ENCODE results near the gene NEAT1.
"Not testable (repeated sequence)": the region's sequence is repeated elsewhere in the genome, so short reads cannot be mapped to it uniquely, and the experiment has no call there.

Gene NEAT1

GRCh38 chr11:65456418-65456817, 33.8 kb downstream of the NEAT1 start:
- no peak for DNase-seq

DNA sequence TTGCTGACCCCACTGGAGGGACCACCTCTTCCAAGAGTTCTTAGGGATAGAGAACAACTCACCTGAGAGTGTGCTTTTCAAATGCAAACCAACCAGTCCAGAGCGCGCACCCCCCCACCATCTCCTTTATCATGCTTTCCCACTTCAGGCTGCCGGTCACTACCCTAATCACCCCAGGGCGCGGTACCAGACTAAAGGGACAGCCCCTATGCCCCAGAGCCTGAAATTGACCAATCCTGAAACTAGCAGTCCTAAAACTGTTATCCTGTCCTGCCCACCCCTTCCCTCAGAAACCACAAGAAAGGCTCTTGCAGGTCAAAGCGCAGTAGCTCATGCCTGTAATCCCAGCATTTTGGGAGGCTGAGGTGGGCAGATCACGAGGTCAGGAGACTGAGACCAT, 37.0 kb downstream of the NEAT1 start:
- no peak for DNase-seq

DNA sequence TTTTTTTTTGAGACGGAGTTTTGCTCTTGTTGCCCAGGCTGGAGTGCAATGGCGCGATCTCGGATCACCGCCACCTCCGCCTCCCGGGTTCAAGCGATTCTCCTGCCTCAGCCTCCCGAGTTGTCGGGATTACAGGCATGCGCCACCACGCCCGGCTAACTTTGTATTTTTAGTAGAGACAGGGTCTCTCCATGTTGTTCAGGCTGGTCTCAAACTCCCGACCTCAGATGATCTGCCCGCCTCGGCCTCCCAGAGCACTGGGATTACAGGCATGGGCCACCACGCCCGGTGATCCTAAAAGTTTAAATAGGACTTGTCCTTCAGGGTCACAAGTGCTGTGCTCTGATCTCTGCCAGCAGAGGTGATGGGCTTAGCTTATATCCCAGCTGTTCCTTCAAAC, 42.9 kb downstream of the NEAT1 start:
- not testable (repeated sequence) for DNase-seq

DNA sequence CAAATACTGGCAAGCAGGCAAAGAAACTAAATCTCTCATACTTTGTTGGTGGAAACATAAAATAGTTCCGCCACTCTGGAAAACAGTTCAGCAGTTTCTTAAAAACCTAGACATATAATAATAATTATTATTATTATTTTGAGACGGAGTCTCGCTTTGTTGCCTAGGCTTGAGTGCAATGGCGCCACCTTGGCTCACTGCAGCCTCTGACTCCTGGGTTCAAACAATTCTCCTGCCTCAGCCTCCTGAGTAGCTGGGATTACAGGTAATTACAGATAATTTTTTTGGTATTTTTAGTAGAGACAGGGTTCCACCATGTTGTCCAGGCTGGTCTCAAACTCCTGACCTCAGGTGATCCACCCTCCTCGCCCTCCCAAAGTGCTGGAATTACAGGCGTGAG, 44.7 kb downstream of the NEAT1 start:
- DNase-seq = not testable (repeated sequence)

- peak; percentile 61 to 64 for DNase-seq
Observed at GRCh38 chr11:65468874-65469333, 46.3 kb downstream of the NEAT1 start.

- no peak for DNase-seq
Observed at GRCh38 chr11:65470433-65471049, 47.9 kb downstream of the NEAT1 start.

- no peak for DNase-seq
Observed at GRCh38 chr11:65471447-65471891, 48.9 kb downstream of the NEAT1 start.

DNA sequence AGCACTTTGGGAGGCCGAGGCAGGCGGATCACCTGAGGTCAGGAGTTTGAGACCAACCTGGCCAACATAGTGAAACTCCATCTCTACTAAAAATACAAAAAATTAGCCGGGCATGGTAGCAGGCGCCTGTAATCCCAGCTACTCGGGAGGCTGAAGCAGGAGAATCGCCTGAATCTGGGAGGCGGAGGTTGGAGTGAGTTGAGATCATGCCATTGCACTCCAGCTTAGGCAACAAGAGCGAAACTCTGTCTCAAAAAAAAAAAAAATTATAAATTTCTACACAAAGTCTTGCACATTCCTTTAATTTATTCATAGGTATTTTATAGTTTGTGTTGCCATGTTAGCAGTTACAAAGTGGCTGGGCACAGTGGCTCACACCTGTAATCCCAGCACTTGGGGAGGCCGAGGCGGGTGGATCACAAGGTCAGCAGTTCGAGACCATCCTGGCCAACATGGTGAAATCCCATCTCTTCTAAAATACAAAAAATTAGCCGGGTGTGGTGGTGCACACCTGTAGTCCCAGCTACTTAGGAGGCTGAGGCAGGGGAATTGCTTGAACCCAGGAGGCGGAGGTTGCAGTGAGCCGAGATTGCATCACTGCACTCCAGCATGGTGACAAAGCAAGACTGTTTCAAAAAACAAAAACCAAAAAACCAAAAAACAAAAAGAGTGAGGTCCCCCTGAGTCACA, 50.1 kb downstream of the NEAT1 start:
- DNase-seq = not testable (repeated sequence)

GRCh38 chr11:65473278-65473860, 50.8 kb downstream of the NEAT1 start:
- no peak for DNase-seq

DNA sequence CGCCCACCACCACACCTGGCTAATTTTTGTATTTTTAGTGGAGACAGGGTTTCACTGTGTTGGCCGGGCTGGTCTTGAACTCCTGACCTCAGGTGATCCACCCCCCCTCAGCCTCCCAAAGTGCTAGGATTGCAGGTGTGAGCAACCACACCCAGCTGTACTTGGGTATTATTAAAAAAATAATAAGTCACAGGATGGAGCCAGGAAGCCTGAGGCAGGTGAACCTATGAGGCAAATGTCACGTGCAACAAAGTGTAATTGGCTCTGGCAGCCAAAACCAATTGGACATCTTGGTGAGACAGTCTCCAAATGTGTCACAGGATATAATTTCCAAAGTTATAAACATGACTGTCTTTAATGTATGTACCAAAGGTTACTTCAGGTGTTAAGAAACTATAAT, 52.3 kb downstream of the NEAT1 start:
- DNase-seq = no peak

- DNase-seq = no peak
Observed at GRCh38 chr11:65476632-65477148, 54.1 kb downstream of the NEAT1 start.

DNA sequence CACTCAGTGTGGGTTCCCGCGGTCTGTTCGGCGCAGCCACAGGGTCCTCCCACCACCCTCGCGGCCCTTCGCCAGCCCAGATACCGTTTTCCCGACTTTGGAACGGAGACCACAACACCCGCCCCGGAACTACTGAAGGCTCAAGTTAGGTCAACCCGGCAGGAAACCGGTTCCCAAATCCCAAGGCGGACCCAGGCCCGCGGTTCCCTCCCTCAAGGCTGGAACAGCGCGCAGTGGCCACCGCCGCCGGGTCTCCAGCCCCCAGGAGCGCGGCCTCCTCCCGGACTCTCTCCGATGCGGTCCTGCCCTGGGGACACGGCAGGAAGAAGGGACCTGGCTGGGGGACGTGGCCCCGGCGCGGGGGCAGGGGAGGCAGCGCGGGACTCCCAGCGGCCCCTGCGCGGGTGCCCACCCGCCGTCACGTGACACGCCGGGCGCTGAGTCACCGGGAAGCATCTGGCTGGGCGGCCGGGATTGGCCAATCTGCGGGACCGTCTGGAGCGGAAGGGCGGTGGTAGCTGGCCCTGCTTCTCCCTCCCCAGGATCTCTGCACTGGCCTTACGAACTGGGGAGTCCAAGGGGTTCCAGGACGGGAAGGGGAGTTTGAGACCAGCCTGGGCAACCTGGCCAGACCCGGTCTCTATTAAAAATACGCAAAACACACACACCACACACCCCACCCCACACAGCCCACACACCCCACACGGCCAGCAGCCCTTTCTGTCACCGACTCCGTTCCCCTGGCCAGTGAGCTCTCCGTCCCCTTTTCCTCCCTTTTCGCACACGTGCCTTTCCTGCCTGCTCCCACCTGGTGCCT, 54.8 kb downstream of the NEAT1 start:
- DNase-seq = peak; percentile 80 to 91

GRCh38 chr11:65478388-65479183, 56.0 kb downstream of the NEAT1 start:
- no peak for DNase-seq

DNA sequence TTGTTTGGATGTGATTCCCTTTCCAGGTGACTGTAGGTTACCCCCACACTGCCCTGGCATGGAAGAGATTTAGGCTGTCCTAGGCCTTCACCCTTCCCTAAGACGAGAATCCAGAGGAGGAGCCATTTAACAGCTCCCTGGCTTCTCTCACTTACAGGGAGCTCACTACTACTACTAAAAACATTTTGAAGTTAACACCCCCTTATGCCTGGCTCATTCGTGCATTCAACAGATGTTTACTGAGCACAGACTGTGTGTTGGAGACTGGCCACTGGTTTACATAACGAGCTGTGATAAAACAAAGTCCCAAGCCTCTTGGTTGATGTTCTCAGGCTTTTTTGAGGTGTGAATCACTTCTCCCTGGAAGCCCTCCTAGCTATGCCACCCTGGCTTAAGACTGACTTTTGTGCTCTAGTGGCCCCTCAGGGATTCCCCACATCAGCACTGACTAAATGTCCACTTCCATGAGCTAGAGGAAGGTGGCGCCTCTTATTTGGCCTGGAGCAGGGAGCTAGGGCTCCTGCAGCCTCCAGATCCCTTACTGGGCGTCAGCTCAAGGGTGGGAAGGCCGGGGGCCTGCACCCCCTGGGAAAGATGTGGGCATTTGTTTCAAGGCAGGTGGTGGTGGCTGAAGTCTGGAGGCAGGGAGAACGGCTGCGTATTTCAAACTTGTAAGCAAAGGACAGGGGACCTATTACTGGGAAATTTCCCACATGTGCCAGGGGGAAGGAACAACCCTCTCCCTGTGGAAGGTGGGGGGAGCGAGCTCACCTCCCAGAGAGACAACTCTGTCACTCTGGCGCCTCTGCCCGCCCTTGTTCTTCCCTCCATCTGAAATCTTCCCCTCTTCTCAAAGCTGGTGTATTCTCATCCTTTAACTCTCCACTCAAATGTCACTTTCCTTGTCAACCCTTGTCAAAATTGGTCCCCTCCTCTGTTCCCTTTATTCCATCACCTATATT, 56.9 kb downstream of the NEAT1 start:
- DNase-seq = no peak

- DNase-seq = no peak
Observed at GRCh38 chr11:65482306-65482850, 59.8 kb downstream of the NEAT1 start.

DNA sequence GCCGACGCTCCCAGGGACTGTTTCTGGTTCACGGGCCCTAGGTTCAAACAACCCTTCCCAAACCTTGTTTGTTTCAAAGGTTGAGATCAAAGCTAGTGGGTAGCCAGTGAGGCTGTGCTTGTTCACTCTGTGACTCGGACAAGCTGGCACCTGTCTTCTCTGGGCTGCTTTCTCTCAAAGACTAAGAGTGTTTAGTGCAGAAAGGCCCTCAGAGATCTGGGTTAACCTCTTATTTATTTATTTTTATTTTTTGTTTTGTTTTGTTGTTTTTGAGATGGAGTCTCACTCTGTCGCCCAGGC, 63.3 kb downstream of the NEAT1 start:
- DNase-seq = no peak

DNA sequence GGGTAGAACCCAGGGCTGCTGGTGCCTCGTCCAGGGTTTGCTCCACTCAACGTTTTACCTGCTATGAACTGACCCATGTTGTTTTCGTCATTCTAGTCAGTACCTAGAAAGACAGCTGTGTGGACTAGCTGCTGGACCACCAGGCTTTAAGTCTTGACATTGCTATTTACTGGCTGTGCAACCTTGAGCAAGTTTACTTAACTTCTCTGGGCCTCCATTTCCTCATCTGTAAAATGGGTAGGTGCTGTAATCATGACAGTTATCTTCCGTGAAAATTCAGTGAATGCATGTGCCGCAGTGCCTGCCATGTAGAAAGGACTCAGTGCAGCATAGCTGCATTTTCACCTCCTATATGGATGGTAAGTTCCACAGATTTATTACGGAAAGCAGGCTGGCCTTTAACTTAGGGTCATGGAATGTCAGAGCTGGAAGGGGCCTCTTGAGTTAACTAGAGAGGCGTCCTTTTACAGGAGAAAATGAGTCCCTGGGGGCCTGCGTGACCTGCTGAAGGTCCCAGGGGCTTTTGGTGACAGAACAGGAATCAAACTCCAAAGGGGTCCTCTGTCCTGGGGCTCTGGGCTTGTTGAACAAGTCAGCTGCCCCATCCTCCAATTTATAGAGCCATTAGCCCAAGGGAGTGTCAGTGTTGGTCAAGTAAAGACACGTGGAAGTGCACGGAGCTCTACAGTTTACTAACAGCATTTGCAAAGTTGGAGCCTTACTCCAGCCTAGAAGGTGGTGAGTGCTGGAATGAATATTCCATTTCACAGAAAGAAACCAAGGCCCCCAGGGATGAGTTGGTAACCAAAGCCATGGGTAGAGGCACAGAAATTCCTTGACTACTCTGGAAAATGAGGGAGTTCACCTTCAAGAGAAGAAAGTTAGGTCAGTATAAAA, 64.2 kb downstream of the NEAT1 start:
- DNase-seq = no peak

DNA sequence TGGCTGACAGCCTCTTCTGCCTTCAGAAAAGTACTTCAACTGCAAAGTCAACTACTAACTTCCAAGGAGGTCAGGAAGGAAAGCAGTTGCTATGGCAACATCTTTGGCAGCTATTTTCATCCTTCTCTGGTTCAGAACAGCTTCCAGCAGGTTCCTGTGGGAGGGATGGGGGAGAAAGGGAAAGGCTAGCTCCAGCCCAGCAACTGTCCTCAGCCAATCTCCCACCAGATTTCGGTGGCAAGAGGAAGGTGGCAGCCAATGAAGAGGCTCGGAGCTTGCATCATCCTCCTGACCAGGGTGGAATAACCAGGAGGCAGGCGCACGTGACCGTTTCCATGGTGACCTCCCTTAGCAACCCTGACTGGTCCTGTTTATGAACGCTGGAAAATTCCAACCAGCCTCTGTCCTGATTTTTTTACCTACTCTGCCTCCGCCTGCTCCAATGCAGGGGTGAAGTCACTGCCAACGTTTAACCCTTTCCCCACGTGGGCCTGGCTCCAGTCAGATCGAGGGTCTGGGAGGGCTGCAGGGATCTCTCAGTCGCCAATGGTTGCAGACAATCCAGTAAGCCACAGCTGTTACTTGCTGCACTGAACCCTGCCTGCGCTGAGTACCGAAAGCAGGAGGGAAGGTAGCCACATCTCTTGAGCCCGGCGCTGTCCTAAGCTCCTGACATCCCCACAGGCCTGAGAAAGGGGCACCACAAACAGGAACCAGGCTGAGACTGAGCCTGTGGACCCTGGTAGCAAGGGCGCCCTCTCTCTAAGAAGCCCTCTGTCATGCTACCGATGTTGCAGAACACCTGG, 65.1 kb downstream of the NEAT1 start:
- peak; percentile 94 to 95 for DNase-seq

Measured in NCI-H1930 (cell line).